Rectal smooth muscle tissue (tissue), 1 donor: ENCODE results near the gene RUBCN.
A peak's percentile ranks its signal among the peaks of the same experiment; 100 is the strongest.

Experiments
- H3K27ac ChIP-seq: one replicate; pipeline ENCODE4 v1.7.0; 2013; ENCODE audit warnings: low read depth, low read length, inconsistent platforms
- H3K27me3 ChIP-seq: one replicate; pipeline ENCODE4 v1.7.0; 2013; ENCODE audit warnings: low read length; ENCODE audit not compliant: control insufficient read depth, insufficient read depth
- H3K36me3 ChIP-seq: one replicate; pipeline ENCODE4 v1.7.0; 2013; ENCODE audit warnings: low read length; ENCODE audit not compliant: control insufficient read depth, insufficient read depth
- H3K4me1 ChIP-seq: one replicate; pipeline ENCODE4 v1.7.0; 2013; ENCODE audit warnings: low read length; ENCODE audit not compliant: control insufficient read depth, insufficient read depth
- H3K4me3 ChIP-seq: one replicate; pipeline ENCODE4 v1.7.0; 2013; ENCODE audit warnings: low read length
- H3K9ac ChIP-seq: one replicate; pipeline ENCODE4 v1.7.0; 2013; ENCODE audit warnings: low read length

Gene RUBCN

GRCh38 chr3:197736491-197737318 lies at the start of gene RUBCN:
RUBCN (minus strand) TSS chr3:197736904; CDS start chr3:197736719, 185 bp downstream.
- Histone ChIP-seq H3K4me1 (peaks cover 8% of the 10 kb centered on the region), H3K9ac (peak within 1 kb of the TSS; percentile 28), H3K4me3 (peak within 1 kb of the TSS; percentile 91), H3K27me3 (no peaks in the 10 kb centered on the region), H3K27ac (peak within 1 kb of the TSS; percentile 70), H3K36me3 (no peaks in the 10 kb centered on the region)

GRCh38 chr3:197784019-197784585 lies 47.4 kb upstream of the RUBCN start:
- Histone ChIP-seq H3K4me3 (no peak overlapping the region), H3K36me3 (peaks cover 16% of the 10 kb centered on the region), H3K27ac (no peak overlapping the region), H3K27me3 (no peaks in the 10 kb centered on the region), H3K9ac (no peak overlapping the region), H3K4me1 (no peaks in the 10 kb centered on the region)

- no peak overlapping the region for H3K27ac ChIP-seq
- no peak overlapping the region for H3K4me3 ChIP-seq
- no peaks in the 10 kb centered on the region for H3K27me3 ChIP-seq
- peaks cover 19% of the 10 kb centered on the region for H3K36me3 ChIP-seq
- H3K4me1 ChIP-seq: no peaks in the 10 kb centered on the region
- H3K9ac ChIP-seq: no peak overlapping the region
These were observed 45.5 kb upstream of the RUBCN start for GRCh38 chr3:197782230-197782629.

- no peak overlapping the region for H3K9ac ChIP-seq
These were observed 38.6 kb upstream of the RUBCN start for GRCh38 chr3:197775317-197775716.

GRCh38 chr3:197761784-197762183 lies 25.1 kb upstream of the RUBCN start:
- Histone ChIP-seq H3K27ac (no peak overlapping the region), H3K4me3 (no peak overlapping the region), H3K27me3 (no peaks in the 10 kb centered on the region), H3K9ac (no peak overlapping the region), H3K4me1 (no peaks in the 10 kb centered on the region), H3K36me3 (peaks cover 4% of the 10 kb centered on the region)

More at GRCh38 chr3:197775317-197775716, 38.6 kb upstream of the RUBCN start:
- H3K36me3 ChIP-seq: peaks cover 32% of the 10 kb centered on the region
- no peaks in the 10 kb centered on the region for H3K4me1 ChIP-seq
- H3K27me3 ChIP-seq: no peaks in the 10 kb centered on the region
- no peak overlapping the region for H3K27ac ChIP-seq
- no peak overlapping the region for H3K4me3 ChIP-seq

- Histone ChIP-seq H3K4me1 (peaks cover 4% of the 10 kb centered on the region), H3K4me3 (no peak overlapping the region), H3K36me3 (peaks cover under 1% of the 10 kb centered on the region), H3K27me3 (no peaks in the 10 kb centered on the region), H3K9ac (no peak overlapping the region), H3K27ac (no peak overlapping the region)
These were observed 21.8 kb upstream of the RUBCN start for GRCh38 chr3:197758512-197758911.

- Histone ChIP-seq H3K27me3 (no peaks in the 10 kb centered on the region), H3K9ac (no peak overlapping the region), H3K27ac (no peak overlapping the region), H3K36me3 (no peaks in the 10 kb centered on the region), H3K4me1 (peaks cover 9% of the 10 kb centered on the region), H3K4me3 (no peak overlapping the region)
These were observed 20.0 kb upstream of the RUBCN start for GRCh38 chr3:197756704-197757103.

- no peak overlapping the region for H3K4me3 ChIP-seq
- peaks cover 12% of the 10 kb centered on the region for H3K4me1 ChIP-seq
- H3K9ac ChIP-seq: no peak overlapping the region
- no peak overlapping the region for H3K27ac ChIP-seq
- no peaks in the 10 kb centered on the region for H3K36me3 ChIP-seq
- H3K27me3 ChIP-seq: no peaks in the 10 kb centered on the region
These were observed 16.6 kb upstream of the RUBCN start for GRCh38 chr3:197753263-197753662.

GRCh38 chr3:197752107-197752506 lies 15.4 kb upstream of the RUBCN start:
- Histone ChIP-seq H3K27ac (peak overlapping the region; percentile 24), H3K4me3 (peak overlapping the region; percentile 21), H3K36me3 (no peaks in the 10 kb centered on the region), H3K4me1 (peaks cover 12% of the 10 kb centered on the region), H3K27me3 (no peaks in the 10 kb centered on the region), H3K9ac (no peak overlapping the region)

GRCh38 chr3:197750858-197751737 lies 14.4 kb upstream of the RUBCN start:
- Histone ChIP-seq H3K36me3 (no peaks in the 10 kb centered on the region), H3K27ac (peak overlapping the region; percentile 97), H3K4me1 (peaks cover 7% of the 10 kb centered on the region), H3K9ac (peak overlapping the region; percentile 77), H3K27me3 (no peaks in the 10 kb centered on the region), H3K4me3 (peak overlapping the region; percentile 86)

- Histone ChIP-seq H3K27me3 (no peaks in the 10 kb centered on the region), H3K36me3 (no peaks in the 10 kb centered on the region), H3K9ac (peak overlapping the region; percentile 77), H3K27ac (peak overlapping the region; percentile 97), H3K4me1 (peaks cover 7% of the 10 kb centered on the region), H3K4me3 (peak overlapping the region; percentile 86)
These were observed 13.7 kb upstream of the RUBCN start for GRCh38 chr3:197750396-197750831.
